K562 (cell line): ENCODE data around the gene DTNB. TPM values are rescaled to one million over a fixed set of nuclear protein-coding genes. Genes with fewer than 3 reads are reported as not detected.
A peak's percentile ranks its signal among the peaks of the same experiment; 100 is the strongest.

Experiments
- ATAC-seq: fragments of 200-7000 bp; cut with Tn5 transposase; 3 replicates; pipeline ENCODE4 v1.9.1; 2020; ENCODE audit warnings: moderate library complexity
- BruUV-seq: library from RNA; stranded (reverse); fragments of 400-500 nt; replicated peaks from 2 replicates; lab custom pipeline; 2021; lab: Mats Ljungman, UMichigan
- CTCF ChIA-PET: fragments of 300-600 bp; formaldehyde crosslinking; extraction: SDS; loops from one replicate; lab custom pipeline; 2021; ENCODE audit warnings: low intra/inter-chr PET ratio; lab: Yijun Ruan, JAX
- POLR2A ChIA-PET: fragments of 300-600, 350-650 bp; sonication (Branson Sonifier 250); formaldehyde crosslinking; extraction: SDS; loops from one replicate; lab custom pipeline; 2021; ENCODE audit warnings: antibody characterized with exemption, inconsistent platforms; lab: Yijun Ruan, JAX
- DNase-seq, 4 experiments: peaks; one replicate each; pipeline versions ENCODE4 v3.0.0 to v3.0.0-alpha.2; 2011 to 2018; ENCODE audit warnings: low spot score in 3 of 4, mixed read lengths in 3 of 4; ENCODE audit errors: extremely low read depth in 1 of 4
- FAIRE-seq: peaks from 2 replicates; lab custom pipeline; 2011; peaks lifted over from hg19 to GRCh38; lab: Jason Lieb, UNC
- H2AFZ ChIP-seq: 2 replicates; pipeline ENCODE4 v1.6.0; 2011; ENCODE audit warnings: low read depth, low read length, control low read depth, inconsistent platforms
- H3K27ac ChIP-seq: fragments of 200-600 bp; 3 replicates; pipeline ENCODE4 v1.8.0; 2011; ENCODE audit warnings: low read depth, mild to moderate bottlenecking, control low read depth, inconsistent platforms, low read length, moderate library complexity, mixed read lengths; ENCODE audit errors: extremely low read depth
- H3K27me3 ChIP-seq, 2 experiments: fragments of 300-600 bp in 1 of 2; 2 replicates in 1 of 2; 3 replicates in 1 of 2; pipeline versions ENCODE4 v1.6.0 to v1.8.0; 2011; ENCODE audit warnings: inconsistent platforms in 2 of 2, low read length in 2 of 2, mild to moderate bottlenecking in 1 of 2, mixed read lengths in 1 of 2, moderate library complexity in 1 of 2; ENCODE audit not compliant: control insufficient read depth in 2 of 2, insufficient read depth in 2 of 2
- H3K36me3 ChIP-seq: fragments of 300-600 bp; 3 replicates; pipeline ENCODE4 v1.8.0; 2011; ENCODE audit warnings: mild to moderate bottlenecking, low read length, inconsistent platforms; ENCODE audit not compliant: control insufficient read depth, insufficient read depth
- H3K4me1 ChIP-seq, 2 experiments: fragments of 200-600 bp in 1 of 2; replicated peaks in 1 of 2; 2 replicates in 1 of 2; 3 replicates in 1 of 2; pipeline versions ENCODE4 v1.5.1 to v1.8.0; 2011; ENCODE audit warnings: inconsistent platforms in 2 of 2, low read length in 2 of 2, mild to moderate bottlenecking in 1 of 2, mixed read lengths in 1 of 2, moderate library complexity in 1 of 2; ENCODE audit not compliant: control insufficient read depth in 2 of 2, insufficient read depth in 2 of 2
- H3K4me2 ChIP-seq: 2 replicates; pipeline ENCODE4 v1.6.1; 2011; ENCODE audit warnings: low read length, control low read depth, inconsistent platforms, mixed read lengths; ENCODE audit not compliant: insufficient read depth
- H3K4me3 ChIP-seq: fragments of 200-600 bp; sonication (generic), shearing (Covaris generic); 2 replicates; pipeline ENCODE4 v1.5.1; 2016; ENCODE audit warnings: control low read depth, inconsistent platforms
- H3K79me2 ChIP-seq: fragments of 200-600 bp; 3 replicates; pipeline ENCODE4 v1.8.0; 2011; ENCODE audit warnings: low read length, inconsistent platforms; ENCODE audit not compliant: control insufficient read depth, insufficient read depth
- H3K9ac ChIP-seq, 2 experiments: 2 replicates each; pipeline versions ENCODE4 v1.6.0 to v1.6.1; 2011; ENCODE audit warnings: low read depth in 2 of 2, low read length in 2 of 2, control low read depth in 1 of 2, inconsistent platforms in 1 of 2, mild to moderate bottlenecking in 1 of 2, mixed read lengths in 1 of 2; ENCODE audit not compliant: insufficient read depth in 1 of 2
- H3K9me1 ChIP-seq: one replicate; pipeline ENCODE4 v1.6.0; 2011; ENCODE audit warnings: inconsistent platforms, mild to moderate bottlenecking, low read length, moderate library complexity; ENCODE audit not compliant: control insufficient read depth, insufficient read depth
- H3K9me3 ChIP-seq: replicated peaks from 2 replicates; pipeline ENCODE4 v1.5.1; 2011; ENCODE audit warnings: low read depth, low read length, inconsistent platforms; ENCODE audit not compliant: control insufficient read depth, insufficient read depth
- H4K20me1 ChIP-seq: replicated peaks from 2 replicates; pipeline ENCODE4 v1.6.1; 2011; ENCODE audit warnings: low read length, inconsistent platforms, mixed read lengths; ENCODE audit not compliant: control insufficient read depth, insufficient read depth
- ATF1 ChIP-seq, 2 experiments: fragments of 450-650 bp in 1 of 2; IDR thresholded peaks; 2 replicates each; pipeline ENCODE4 v1.6.1; 2016; ENCODE audit warnings: missing compliant biosample characterization in 1 of 2, missing genetic modification characterization in 1 of 2
- CREB1 ChIP-seq, 2 experiments: sonication (generic) in 1 of 2; formaldehyde crosslinking in 1 of 2; IDR thresholded peaks; 2 replicates each; pipeline versions ENCODE4 v1.6.1 to v1.8.0; 2012 to 2022; ENCODE audit warnings: inconsistent platforms in 1 of 2, mild to moderate bottlenecking in 1 of 2, missing genetic modification reagents in 1 of 2, moderate library complexity in 1 of 2
- E2F6 ChIP-seq, 2 experiments: IDR thresholded peaks; 2 replicates each; pipeline ENCODE4 v1.6.1; 2011; ENCODE audit warnings: borderline replicate concordance in 1 of 2, control low read depth in 1 of 2, low read depth in 1 of 2, low read length in 1 of 2, mild to moderate bottlenecking in 1 of 2, mixed read lengths in 1 of 2, moderate library complexity in 1 of 2; ENCODE audit not compliant: insufficient read depth in 1 of 2, insufficient read length in 1 of 2, poor library complexity in 1 of 2, severe bottlenecking in 1 of 2; ENCODE audit errors: extremely low read depth in 1 of 2
- ZNF282 ChIP-seq: sonication (generic); formaldehyde crosslinking; IDR thresholded peaks from 2 replicates; pipeline ENCODE4 v1.8.1; 2023; ENCODE audit warnings: missing genetic modification reagents
- WGBS: fragments of 100-300 bp; shearing (Covaris generic); methylation state at CpG from one replicate; pipeline ENCODE4 v1.1.6; 2016; ENCODE audit warnings: low coverage, mixed read lengths; ENCODE audit not compliant: insufficient coverage; ENCODE audit errors: missing lambda C conversion rate; 5-methylcytosine and 5-hydroxymethylcytosine counted together
- in situ Hi-C: fragments of 300-500 bp; cut with MboI; formaldehyde crosslinking; loops from 4 replicates; pipeline ENCODE4 v1.15.0; 2018; ENCODE audit warnings: inconsistent platforms, mixed read lengths
- intact Hi-C: fragments of 100-400 bp; cut with micrococcal nuclease; formaldehyde crosslinking; loops from 2 replicates; pipeline ENCODE4 v1.14.2; 2022
- polyA plus RNA-seq, 8 experiments: library from polyadenylated mRNA; depleted of rRNA in 4 of 8; stranded (reverse) in 5 of 8; unstranded in 3 of 8; fragments of >200 nt; fragmentation: Nextera tagmentation in 2 of 8; fragmentation: Illumina TruSeq in 1 of 8; extraction: Ambion mirVana in 2 of 8; extraction: Trizol in 1 of 8; gene quantifications; 2 replicates each; pipeline versions ENCODE4 v1.2.1 to v1.2.3, GENCODE V29; 2011 to 2014; ENCODE audit warnings: inconsistent platforms in 1 of 8, missing spikeins in 1 of 8
- total RNA-seq, 7 experiments: library from RNA; depleted of rRNA in 6 of 7; stranded (reverse); fragments of >200 nt in 6 of 7; fragmentation: Illumina TruSeq in 2 of 7; extraction: Trizol in 2 of 7; gene quantifications; 2 replicates each; pipeline versions ENCODE4 v1.2.1 to v1.2.3, GENCODE V29; 2011 to 2021; ENCODE audit warnings: low replicate concordance in 1 of 7

DTNB gene
- total and polyA plus RNA-seq, 9 of the 15 experiments (the other 6 are each of a cell fraction or from before 2014, with no cell fraction given) = 0.18 to 2.0 (median 0.77) TPM; not detected in 2

- no TSS peak for BruUV-seq
- CTCF ChIA-PET = no interaction called here
- Histone ChIP-seq H3K4me3 (no peak overlapping the region), H3K4me1 (no peaks in the 10 kb centered on the region), H3K27ac (no peak overlapping the region), H3K9me1 (no peaks in the 10 kb centered on the region), H4K20me1 (no peaks in the 10 kb centered on the region), H3K4me2 (no peak overlapping the region), H3K36me3 (no peaks in the 10 kb centered on the region), H3K27me3 (peaks cover under 1 to 2% of the 10 kb centered on the region in 2 experiments; a peak in 1 of 5 replicates), H3K79me2 (no peaks in the 10 kb centered on the region), H3K9me3 (no peaks in the 10 kb centered on the region), H3K9ac (no peak overlapping the region), H2AFZ (no peak overlapping the region)
- intact Hi-C loops = no loop called here
- TF ChIP-seq E2F6 (IDR thresholded peaks at IDR 0.05; ENCODE audit: borderline replicate concordance in 1 of 2, extremely low read depth in 1 of 2, insufficient read depth in 1 of 2, insufficient read length in 1 of 2, low read depth in 1 of 2, low read length in 1 of 2, poor library complexity in 1 of 2, severe bottlenecking in 1 of 2) = no peak
- TF ChIP-seq CREB1 (IDR thresholded peaks at IDR 0.05) = peak; percentile 23; the same call in 1 of the 2 replicates
- peak; percentile 18; the same call in 1 of the 2 replicates for TF ChIP-seq CREB1 (CRISPR knock-in tag; IDR thresholded peaks at IDR 0.05)
- no peak for TF ChIP-seq ZNF282 (CRISPR knock-in tag)
- no peak for TF ChIP-seq ATF1 (CRISPR knock-in tag; IDR thresholded peaks at IDR 0.05)
- peak; percentile 88 for TF ChIP-seq ATF1 (tag; IDR thresholded peaks at IDR 0.05)
- ATAC-seq (no peak), DNase-seq (no peak), FAIRE-seq (no peak)
- in situ Hi-C loops = no loop called here
- POLR2A ChIA-PET = interaction anchor here (0.6 kb wide), 1 partner anchor 63 kb away, joined by 3 read pairs; no protein-coding TSS in a partner anchor
- 0% methylated on average over 3 of the region's 3 CpGs for WGBS
These were observed 168.2 kb downstream of the DTNB start for GRCh38 chr2:25505182-25505581.
